Endothelial cell (in vitro differentiated cells): ENCODE data around the gene PMM2. TPM values are rescaled to one million over a fixed set of nuclear protein-coding genes. Genes with fewer than 3 reads are reported as not detected.
A peak's percentile ranks its signal among the peaks of the same experiment; 100 is the strongest.

ENCODE experiments used
- DNase-seq: peaks from one replicate; pipeline ENCODE4 v3.0.0; 2021; ENCODE audit warnings: low spot score
- H3K27ac Mint-ChIP-seq: one replicate; pipeline ENCODE4 v1.8.0; 2021; ENCODE audit warnings: mixed read lengths, inconsistent platforms; ENCODE audit not compliant: unreplicated experiment
- H3K27me3 Mint-ChIP-seq: one replicate; pipeline ENCODE4 v1.8.0; 2021; ENCODE audit warnings: mild to moderate bottlenecking, moderate library complexity, mixed read lengths, inconsistent platforms; ENCODE audit not compliant: unreplicated experiment
- H3K36me3 Mint-ChIP-seq: one replicate; pipeline ENCODE4 v1.8.0; 2021; ENCODE audit warnings: mild to moderate bottlenecking, low read depth, mixed read lengths, inconsistent platforms; ENCODE audit not compliant: unreplicated experiment
- H3K4me1 Mint-ChIP-seq: one replicate; pipeline ENCODE4 v1.8.0; 2021; ENCODE audit warnings: mild to moderate bottlenecking, mixed read lengths, inconsistent platforms; ENCODE audit not compliant: unreplicated experiment
- H3K4me3 Mint-ChIP-seq: one replicate; pipeline ENCODE4 v1.8.0; 2021; ENCODE audit warnings: mild to moderate bottlenecking, mixed read lengths, inconsistent platforms; ENCODE audit not compliant: unreplicated experiment
- H3K9me3 Mint-ChIP-seq: one replicate; pipeline ENCODE4 v1.8.0; 2021; ENCODE audit warnings: mixed read lengths, inconsistent platforms; ENCODE audit not compliant: unreplicated experiment
- CTCF ChIP-seq: fragments of 200-600 bp; sonication (generic); IDR thresholded peaks from one replicate; pipeline ENCODE4 v1.5.0; 2021; ENCODE audit warnings: antibody characterized with exemption; ENCODE audit not compliant: unreplicated experiment
- total RNA-seq: library from RNA; stranded (reverse); fragmentation: NEBNext Ultra II Directional; extraction: Animal tissue kit (Norgen Biotek cat#: 25700); gene quantifications from one replicate; pipeline ENCODE4 v1.2.1, GENCODE V29; 2021; ENCODE audit not compliant: unreplicated experiment

Gene PMM2
- total RNA-seq, 1 donor from 2014 or later = 19.3 TPM

GRCh38 chr16:8858994-8859912 lies 61.6 kb downstream of the PMM2 start:
- Mint-ChIP-seq H3K27ac (no peak overlapping the region), H3K4me1 (peaks cover 37% of the 10 kb centered on the region), H3K9me3 (no peaks in the 10 kb centered on the region), H3K36me3 (peaks cover 27% of the 10 kb centered on the region), H3K4me3 (no peak overlapping the region), H3K27me3 (peaks cover 11% of the 10 kb centered on the region)
- no peak for DNase-seq
- TF ChIP-seq CTCF = no peak

- H3K36me3 Mint-ChIP-seq = peaks cover 23% of the 10 kb centered on the region
- peaks cover 14% of the 10 kb centered on the region for H3K27me3 Mint-ChIP-seq
- no peak for TF ChIP-seq CTCF
- H3K4me1 Mint-ChIP-seq = peaks cover 39% of the 10 kb centered on the region
- H3K9me3 Mint-ChIP-seq = no peaks in the 10 kb centered on the region
- no peak overlapping the region for H3K27ac Mint-ChIP-seq
- no peak overlapping the region for H3K4me3 Mint-ChIP-seq
- DNase-seq = no peak
Observed at GRCh38 chr16:8859913-8860881, 62.6 kb downstream of the PMM2 start.

GRCh38 chr16:8861563-8862308 lies 64.1 kb downstream of the PMM2 start:
- DNase-seq = no peak
- H3K27ac Mint-ChIP-seq = peak overlapping the region; percentile 64

More at GRCh38 chr16:8861563-8862308, 64.1 kb downstream of the PMM2 start:
- Mint-ChIP-seq H3K4me1 (peaks cover 37% of the 10 kb centered on the region), H3K9me3 (no peaks in the 10 kb centered on the region), H3K4me3 (no peak overlapping the region), H3K27me3 (peaks cover 14% of the 10 kb centered on the region), H3K36me3 (peaks cover 15% of the 10 kb centered on the region)
- no peak for TF ChIP-seq CTCF
